NCI-H1105 treated with DMSO at 0.1 percent for 48 hours (cell line): Measurements from ENCODE around the gene BNC2.

Experiments
- DNase-seq: peaks from one replicate; lab custom pipeline; 2025; lab: John Stamatoyannopoulos, UW

Gene BNC2

GRCh38 chr9:16816011-16816410 lies 54.5 kb downstream of the BNC2 start:
- DNase-seq = peak; percentile 57

DNA sequence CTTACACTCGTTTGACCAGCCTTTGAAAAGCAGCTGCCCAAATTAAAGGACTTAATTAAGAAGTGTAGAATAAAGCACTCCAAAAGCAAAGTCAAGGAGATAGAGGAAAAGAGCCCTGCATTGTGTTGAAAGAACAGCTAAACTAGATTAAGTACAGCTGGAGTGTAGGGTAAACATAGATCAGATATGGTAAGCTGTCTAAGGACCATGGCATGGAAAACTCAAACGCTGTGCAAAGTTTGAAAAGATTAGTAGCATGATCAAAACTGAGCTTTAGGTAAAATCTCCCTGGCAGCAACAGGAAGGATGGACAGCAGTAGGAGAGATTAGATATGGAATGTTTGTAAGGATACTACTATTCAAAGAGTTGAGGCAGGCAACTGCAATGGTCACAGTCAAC lies 55.4 kb downstream of the BNC2 start:
- peak; percentile 51 for DNase-seq

GRCh38 chr9:16813838-16814237 lies 56.6 kb downstream of the BNC2 start:
- DNase-seq = no peak

DNA sequence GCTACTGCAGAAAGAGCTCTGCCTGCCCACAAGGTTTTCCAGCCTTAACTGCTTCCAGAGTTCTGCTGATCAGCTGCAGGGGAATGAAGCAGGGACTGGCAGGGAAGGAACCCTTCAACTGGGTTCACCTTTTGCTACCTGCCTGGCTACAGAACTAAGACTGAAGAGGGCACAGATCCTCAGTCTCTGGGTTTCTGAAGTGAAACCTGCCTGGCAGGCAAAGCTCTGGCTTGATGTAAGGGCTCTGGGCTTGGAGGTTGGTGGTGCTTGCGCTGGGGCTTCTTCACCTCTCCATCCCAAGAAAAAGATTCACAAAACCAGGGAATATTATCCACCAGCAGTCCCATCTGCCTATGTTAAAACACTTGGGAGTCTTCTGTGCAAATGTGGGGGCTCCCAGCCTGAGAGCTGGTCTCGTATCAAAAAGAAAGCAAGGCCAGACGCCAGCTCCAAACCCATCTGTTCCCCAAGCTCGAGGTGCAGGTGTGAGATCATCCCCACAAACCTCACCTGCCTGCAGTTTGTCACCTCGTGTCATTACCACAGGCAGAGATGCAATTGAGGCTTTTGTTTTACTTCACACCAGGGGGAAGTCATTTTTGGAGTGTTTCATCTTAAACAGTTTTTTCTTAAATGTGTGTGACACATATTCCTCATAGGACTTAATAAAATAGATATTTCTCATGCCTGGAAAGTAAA lies 58.3 kb downstream of the BNC2 start:
- no peak for DNase-seq

DNA sequence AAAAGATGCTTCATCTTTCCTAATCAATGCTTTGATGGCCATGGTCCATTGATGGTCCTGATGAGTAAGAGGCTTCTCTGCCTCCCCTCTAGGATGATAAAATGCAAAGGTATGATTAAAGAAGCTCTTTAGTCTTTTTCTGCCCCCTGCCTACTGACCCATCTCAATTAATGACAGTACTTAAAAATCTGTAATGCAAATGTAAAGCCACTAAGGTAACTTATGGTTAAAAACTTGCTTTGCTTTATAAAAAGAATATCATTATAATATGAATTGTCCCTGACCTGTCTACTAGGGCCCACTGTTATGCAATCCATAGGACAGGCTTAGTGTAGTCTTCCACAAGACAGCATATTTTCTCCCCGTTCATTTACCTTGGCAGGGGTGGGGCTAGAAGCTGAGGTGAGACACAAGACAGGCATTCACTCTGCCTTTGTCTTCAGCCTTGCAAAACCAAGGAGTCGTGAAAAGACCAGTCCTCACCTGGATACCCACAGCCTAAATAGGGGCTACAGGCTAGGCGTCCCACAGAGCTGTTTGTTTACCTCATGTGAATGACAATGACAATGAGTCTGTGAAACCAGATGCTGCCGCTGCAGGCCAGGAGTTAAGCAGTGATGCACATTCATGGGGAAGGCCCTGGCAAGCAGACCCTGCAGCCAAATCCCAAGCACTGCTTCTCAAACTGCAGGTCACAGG lies 60.4 kb downstream of the BNC2 start:
- no peak for DNase-seq

DNA sequence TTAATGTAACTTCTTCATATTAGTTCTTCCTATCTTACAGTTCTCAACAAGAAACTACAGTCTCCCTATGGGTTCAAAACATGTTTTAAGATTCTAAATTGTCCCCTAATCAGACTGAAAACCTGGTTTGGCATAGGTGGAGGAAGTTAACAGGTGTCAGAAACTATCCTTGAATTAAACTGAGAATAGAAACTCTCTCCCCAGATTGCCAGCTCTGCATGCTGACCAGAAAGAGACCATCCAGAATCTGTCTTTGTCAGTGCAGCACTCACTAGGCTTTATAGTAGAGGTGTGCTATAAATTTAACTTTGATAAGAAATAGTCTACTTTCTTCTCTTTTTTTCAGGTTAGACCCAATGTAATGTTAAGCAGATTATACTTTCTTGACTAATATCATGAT lies 63.8 kb downstream of the BNC2 start:
- no peak for DNase-seq

DNA sequence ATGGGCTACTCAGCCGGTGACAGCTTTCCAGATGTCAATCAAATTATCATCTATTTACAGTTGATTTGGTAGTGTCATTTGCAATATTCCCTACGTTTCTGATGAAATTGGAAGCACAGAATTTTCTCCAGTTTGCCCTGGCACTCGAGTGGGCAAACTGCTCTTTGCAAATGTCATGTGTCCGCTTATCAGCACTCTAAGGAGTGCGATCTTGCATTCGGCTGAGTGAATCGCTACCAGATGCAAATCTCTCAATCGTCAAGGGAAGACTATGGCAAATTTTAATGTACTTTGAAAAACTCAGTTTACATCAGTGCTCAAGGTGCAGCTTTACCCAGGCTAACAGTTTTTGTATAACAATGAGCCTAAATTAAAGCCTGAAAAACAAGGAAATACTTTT lies 66.8 kb downstream of the BNC2 start:
- no peak for DNase-seq

- no peak for DNase-seq
These were observed 68.5 kb downstream of the BNC2 start for GRCh38 chr9:16801871-16802466.

DNA sequence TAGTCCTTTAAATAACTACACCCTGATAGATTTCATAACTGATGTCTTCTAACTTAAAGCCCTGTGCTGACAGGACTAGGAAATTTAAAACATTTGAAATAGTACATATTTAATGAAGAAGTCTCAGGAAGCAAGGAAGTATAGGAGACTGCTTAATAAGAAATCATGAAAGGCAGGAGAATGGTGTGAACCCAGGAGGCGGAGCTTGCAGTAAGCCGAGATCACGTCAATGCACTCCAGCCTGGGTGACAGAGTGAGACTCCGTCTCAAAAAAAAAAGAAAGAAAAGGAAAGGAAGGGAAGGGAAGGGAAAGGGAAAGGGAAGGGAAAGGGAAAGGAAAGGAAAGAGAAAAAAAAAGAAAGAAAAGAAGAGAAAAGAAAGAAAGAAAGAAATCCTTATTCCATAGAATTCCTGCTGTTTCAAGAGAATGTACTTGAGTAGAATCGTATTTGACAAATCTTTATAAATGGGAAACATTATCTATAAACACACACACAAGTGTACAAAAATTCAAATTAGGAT lies 74.1 kb downstream of the BNC2 start:
- DNase-seq = no peak

GRCh38 chr9:16794871-16795639 lies 75.4 kb downstream of the BNC2 start:
- no peak for DNase-seq

DNA sequence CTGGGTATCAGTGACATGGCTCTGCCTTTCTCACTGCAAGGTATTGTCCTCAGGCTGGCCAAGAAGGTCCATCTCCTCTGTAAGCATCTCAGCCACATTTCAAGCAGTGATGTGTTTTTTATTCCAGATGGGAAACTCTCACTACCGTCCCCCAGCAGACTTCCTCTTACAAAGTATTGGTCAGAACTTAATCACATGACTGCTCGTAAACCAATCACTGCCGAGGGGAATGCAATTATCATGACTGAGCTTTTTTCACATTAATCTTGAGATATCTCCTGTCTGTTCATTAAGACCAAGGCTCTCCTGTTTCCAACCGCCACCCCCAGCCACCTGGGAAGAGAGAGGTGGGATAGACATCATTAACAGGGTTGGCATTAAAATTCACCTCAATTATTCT lies 76.4 kb downstream of the BNC2 start:
- DNase-seq = no peak

DNA sequence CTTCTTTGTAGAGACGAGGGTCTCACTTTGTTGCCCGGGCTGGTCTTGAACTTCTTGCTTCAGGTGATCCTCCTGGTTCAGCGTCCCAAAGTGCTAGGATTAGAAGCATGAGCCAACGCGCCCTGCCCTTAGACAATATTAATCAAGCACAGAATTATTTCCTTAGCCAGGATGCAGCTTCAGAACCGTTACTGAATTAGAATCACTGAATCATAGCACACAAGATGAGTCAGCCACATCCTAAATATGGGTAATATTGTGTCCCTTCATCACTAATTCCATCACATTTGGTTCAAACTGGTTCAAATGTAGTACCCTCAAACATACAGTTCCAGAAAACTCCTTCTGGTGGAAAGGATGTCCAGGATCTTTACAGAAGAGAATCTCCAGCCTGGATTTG lies 82.7 kb downstream of the BNC2 start:
- DNase-seq = no peak

- DNase-seq = peak; percentile 69
These were observed 86.5 kb downstream of the BNC2 start for GRCh38 chr9:16784002-16784401.

GRCh38 chr9:16782490-16782889 lies 88.0 kb downstream of the BNC2 start:
- no peak for DNase-seq

DNA sequence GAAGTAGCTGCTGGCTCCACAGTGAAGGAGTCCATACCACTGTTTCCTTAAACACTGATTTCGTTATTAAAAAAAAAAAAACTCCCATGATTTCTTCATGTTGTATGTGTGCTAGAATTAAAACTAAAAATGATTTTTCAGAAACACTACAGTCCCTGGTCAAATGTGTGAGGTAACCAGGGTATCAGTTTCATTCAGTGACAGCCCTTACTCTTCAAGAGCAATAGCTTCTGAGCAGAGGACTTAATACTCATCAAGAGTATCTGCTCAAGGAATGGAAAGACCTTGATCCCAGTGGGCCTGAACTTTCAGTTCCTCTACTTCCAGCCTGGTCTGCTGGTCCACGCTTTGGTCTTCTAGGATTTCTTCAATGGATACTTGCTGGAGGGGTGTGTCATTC lies 95.1 kb downstream of the BNC2 start:
- DNase-seq = no peak

DNA sequence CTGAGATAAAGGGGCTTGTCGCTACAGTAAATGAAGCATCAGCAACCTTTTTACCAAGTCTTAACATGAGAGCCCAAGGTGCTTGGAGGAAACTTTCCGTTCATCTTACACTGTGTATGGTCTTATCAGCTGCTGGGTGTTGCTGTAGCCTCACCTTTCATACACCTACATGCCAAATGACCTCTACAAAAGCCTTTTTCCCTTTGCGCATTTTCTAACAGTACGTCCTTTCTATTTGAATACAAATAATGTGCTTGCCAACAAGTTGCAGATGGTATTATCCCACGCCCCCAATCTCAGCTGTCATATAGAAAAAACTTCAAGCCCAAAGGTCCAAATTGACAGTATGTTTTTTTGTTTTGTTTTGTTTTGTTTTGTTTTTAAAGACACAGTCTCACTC lies 96.9 kb downstream of the BNC2 start:
- DNase-seq = no peak

GRCh38 chr9:16773116-16773515 lies 97.4 kb downstream of the BNC2 start:
- DNase-seq = no peak

DNA sequence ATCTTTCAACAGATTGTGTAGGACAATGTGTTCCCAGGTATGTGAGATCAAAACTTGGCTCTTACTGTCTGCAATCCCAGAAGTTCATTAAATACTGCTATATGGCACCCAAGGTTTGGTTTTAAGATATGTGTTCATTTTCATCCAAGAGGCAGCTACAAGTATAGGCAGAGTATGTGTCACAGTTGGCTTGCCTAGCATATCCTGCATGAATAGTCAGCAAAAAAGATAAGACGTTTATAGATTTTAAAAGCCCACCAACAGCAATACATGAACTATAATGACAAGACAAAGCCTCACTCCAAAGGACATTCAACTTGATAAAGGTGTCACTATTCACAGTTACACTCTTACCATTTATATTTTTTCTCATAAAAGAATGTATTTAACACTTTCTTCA lies 99.1 kb downstream of the BNC2 start:
- no peak for DNase-seq

GRCh38 chr9:16769291-16769690 lies 101.2 kb downstream of the BNC2 start:
- no peak for DNase-seq

DNA sequence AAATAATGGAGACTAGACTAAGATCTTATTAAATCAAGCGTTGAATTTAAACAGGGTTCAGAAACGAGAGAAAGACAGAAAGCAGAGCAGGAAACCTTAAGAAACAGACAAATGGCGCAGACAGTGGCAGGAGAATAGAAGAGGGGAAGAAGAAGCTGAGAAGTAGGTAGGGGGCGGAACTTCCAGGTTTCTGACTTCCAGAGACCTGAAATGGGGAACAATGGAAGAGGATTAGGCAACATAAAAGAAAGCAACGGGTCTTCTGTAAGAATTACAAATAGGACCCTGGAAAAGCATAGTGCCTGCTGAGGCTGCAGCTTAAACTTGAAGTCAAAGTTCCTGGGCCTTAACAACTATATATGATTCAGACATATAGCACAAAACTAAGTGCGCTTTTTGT lies 101.7 kb downstream of the BNC2 start:
- DNase-seq = no peak

GRCh38 chr9:16767366-16767765 lies 103.1 kb downstream of the BNC2 start:
- DNase-seq = no peak

GRCh38 chr9:16763946-16764345 lies 106.5 kb downstream of the BNC2 start:
- no peak for DNase-seq
